Upper lobe of right lung (tissue), 1 donor: Measurements from ENCODE around the gene INF2. TPM values are rescaled to one million over a fixed set of nuclear protein-coding genes. Genes with fewer than 3 reads are reported as not detected.

Source experiments
- ATAC-seq: fragments of 200-7000 bp; cut with Tn5 transposase; one replicate; pipeline ENCODE4 v1.9.1; 2020; ENCODE audit warnings: mild to moderate bottlenecking, moderate library complexity
- DNase-seq: peaks from one replicate; pipeline ENCODE4 v3.0.0-alpha.2; 2020
- H3K27ac ChIP-seq: fragments of 200-600 bp; one replicate; pipeline ENCODE4 v1.8.0; 2022
- H3K27me3 ChIP-seq: fragments of 200-600 bp; one replicate; pipeline ENCODE4 v1.8.0; 2022; ENCODE audit warnings: mild to moderate bottlenecking
- H3K36me3 ChIP-seq: fragments of 200-600 bp; one replicate; pipeline ENCODE4 v1.8.0; 2022
- H3K4me1 ChIP-seq: fragments of 200-600 bp; one replicate; pipeline ENCODE4 v1.8.0; 2022
- H3K4me3 ChIP-seq: fragments of 200-600 bp; one replicate; pipeline ENCODE4 v1.8.0; 2022; ENCODE audit warnings: mild to moderate bottlenecking
- H3K9me3 ChIP-seq: fragments of 200-600 bp; one replicate; pipeline ENCODE4 v1.8.0; 2022
- CTCF ChIP-seq: fragments of 200-600 bp; IDR thresholded peaks from one replicate; pipeline ENCODE4 v1.8.0; 2022; ENCODE audit warnings: antibody characterized with exemption
- intact Hi-C: fragments of 100-400 bp; cut with DNase I; formaldehyde crosslinking; loops from one replicate; pipeline ENCODE4 v1.11.0; 2022
- total RNA-seq: library from RNA; stranded (reverse); fragmentation: NEBNext Ultra II Directional; extraction: Animal tissue kit (Norgen Biotek cat#: 25700); gene quantifications from one replicate; pipeline ENCODE4 v1.2.1, GENCODE V29; 2021
- donor health status: DM: no; HTN: yes; CAD: no; lungs with severe emphysema.

The INF2 gene
- total RNA-seq, 1 donor from 2014 or later: 117 TPM

GRCh38 chr14:104752735-104753527 lies 63.5 kb downstream of the INF2 start, which contains the start of gene SIVA1:
TSS of gene SIVA1 (plus strand) at chr14:104753147. CDS start at chr14:104753202, 55 bp downstream.
- no peak for TF ChIP-seq CTCF
- H3K27me3 ChIP-seq: no peaks in the 10 kb centered on the region
- H3K9me3 ChIP-seq: no peaks in the 10 kb centered on the region
- H3K27ac ChIP-seq: peak within 1 kb of the TSS; percentile 97
- peaks cover 25% of the 10 kb centered on the region for H3K36me3 ChIP-seq
- ATAC-seq: peak; percentile 96
- intact Hi-C loops: no loop called here
- peaks cover 21% of the 10 kb centered on the region for H3K4me1 ChIP-seq
- peak; percentile 100 for DNase-seq
- peak within 1 kb of the TSS; percentile 72 for H3K4me3 ChIP-seq

- ATAC-seq: peak; percentile 1
- H3K9me3 ChIP-seq: no peaks in the 10 kb centered on the region
Measured at GRCh38 chr14:104753528-104754212, 64.3 kb downstream of the INF2 start.

GRCh38 chr14:104754213-104754851 lies 64.9 kb downstream of the INF2 start:
- TF ChIP-seq CTCF: no peak
- DNase-seq (no peak), ATAC-seq (no peak)
- peak overlapping the region; percentile 72 for H3K4me3 ChIP-seq
- H3K27me3 ChIP-seq: no peaks in the 10 kb centered on the region
- peaks cover 38% of the 10 kb centered on the region for H3K36me3 ChIP-seq
- intact Hi-C loops: no loop called here
- H3K4me1 ChIP-seq: peaks cover 17% of the 10 kb centered on the region
- no peaks in the 10 kb centered on the region for H3K9me3 ChIP-seq
- peak overlapping the region; percentile 97 for H3K27ac ChIP-seq

More at GRCh38 chr14:104753528-104754212, 64.3 kb downstream of the INF2 start:
- Histone ChIP-seq H3K27ac (peak overlapping the region; percentile 97), H3K36me3 (peaks cover 31% of the 10 kb centered on the region), H3K4me3 (peak overlapping the region; percentile 72), H3K27me3 (no peaks in the 10 kb centered on the region), H3K4me1 (peaks cover 21% of the 10 kb centered on the region)
- intact Hi-C loops: no loop called here
- no peak for DNase-seq
- no peak for TF ChIP-seq CTCF

GRCh38 chr14:104755621-104756020 lies 66.2 kb downstream of the INF2 start:
- ATAC-seq (no peak), DNase-seq (no peak)
- H3K4me1 ChIP-seq: peaks cover 16% of the 10 kb centered on the region
- no peak overlapping the region for H3K27ac ChIP-seq
- no peak for TF ChIP-seq CTCF
- H3K4me3 ChIP-seq: no peak overlapping the region
- H3K9me3 ChIP-seq: no peaks in the 10 kb centered on the region
- H3K36me3 ChIP-seq: peaks cover 44% of the 10 kb centered on the region
- no peaks in the 10 kb centered on the region for H3K27me3 ChIP-seq
- intact Hi-C loops: no loop called here

GRCh38 chr14:104756477-104757237 lies 67.2 kb downstream of the INF2 start:
- intact Hi-C loops: no loop called here
- no peak overlapping the region for H3K27ac ChIP-seq
- H3K4me3 ChIP-seq: no peak overlapping the region
- ATAC-seq: no peak
- TF ChIP-seq CTCF: no peak
- no peak for DNase-seq
- H3K4me1 ChIP-seq: peaks cover 16% of the 10 kb centered on the region
- H3K27me3 ChIP-seq: no peaks in the 10 kb centered on the region
- H3K36me3 ChIP-seq: peaks cover 44% of the 10 kb centered on the region
- no peaks in the 10 kb centered on the region for H3K9me3 ChIP-seq
